Panc1 (cell line): Measurements from ENCODE around the gene TTC34. TPM values are rescaled to one million over a fixed set of nuclear protein-coding genes. Genes with fewer than 3 reads are reported as not detected.
"Not testable (repeated sequence)": the region's sequence is repeated elsewhere in the genome, so short reads cannot be mapped to it uniquely, and the experiment has no call there.

ENCODE experiments used
- ATAC-seq: fragments of 200-7000 bp; cut with Tn5 transposase; 2 replicates; pipeline ENCODE4 v1.9.1; 2020; ENCODE audit warnings: mild to moderate bottlenecking, moderate library complexity
- BruUV-seq: library from RNA; stranded (reverse); fragments of 400-500 nt; replicated peaks from 2 replicates; lab custom pipeline; 2021; lab: Mats Ljungman, UMichigan
- CTCF ChIA-PET: fragments of 300-600 bp; sonication (Branson Sonifier 250); formaldehyde crosslinking; loops from one replicate; lab custom pipeline; 2022; ENCODE audit warnings: antibody characterized with exemption; lab: Charles Lee
- POLR2A ChIA-PET: fragments of 300-600 bp; sonication (Branson Sonifier 250); formaldehyde crosslinking; loops from one replicate; lab custom pipeline; 2022; ENCODE audit warnings: antibody characterized with exemption; lab: Charles Lee
- DNase-seq: peaks from one replicate; pipeline ENCODE4 v3.0.0-alpha.2; 2010; ENCODE audit warnings: low read depth, low spot score
- H3K27ac ChIP-seq: 2 replicates; pipeline ENCODE4 v1.5.1; 2011; ENCODE audit warnings: mild to moderate bottlenecking, low read length, inconsistent platforms
- H3K27me3 ChIP-seq: fragments of 200-500 bp; sonication (Bioruptor generic); 2 replicates; pipeline ENCODE4 v1.6.0; 2014; ENCODE audit warnings: low read length, inconsistent platforms; ENCODE audit not compliant: control insufficient read depth, insufficient read depth
- H3K36me3 ChIP-seq: fragments of 200-500 bp; sonication (Bioruptor generic); 2 replicates; pipeline ENCODE4 v1.5.1; 2014; ENCODE audit warnings: inconsistent platforms, mild to moderate bottlenecking, low read length, moderate library complexity; ENCODE audit not compliant: control insufficient read depth, insufficient read depth
- H3K4me1 ChIP-seq: 2 replicates; pipeline ENCODE4 v1.5.1; 2011; ENCODE audit warnings: inconsistent platforms, mild to moderate bottlenecking, low read length, moderate library complexity; ENCODE audit not compliant: control insufficient read depth, insufficient read depth
- H3K4me3 ChIP-seq, 2 experiments: 2 replicates each; pipeline ENCODE4 v1.5.1; 2011 to 2012; ENCODE audit warnings: low read depth in 2 of 2, low read length in 2 of 2, mild to moderate bottlenecking in 2 of 2, inconsistent platforms in 1 of 2, moderate library complexity in 1 of 2
- H3K9me3 ChIP-seq: fragments of 200-500 bp; sonication (Bioruptor generic); 2 replicates; pipeline ENCODE4 v1.5.1; 2014; ENCODE audit warnings: low read depth, mild to moderate bottlenecking, inconsistent platforms, low read length, moderate library complexity; ENCODE audit not compliant: control insufficient read depth, insufficient read depth
- in situ Hi-C: cut with HindIII; loops from 2 replicates; pipeline ENCODE4 v1.10.0; 2016; ENCODE audit warnings: low sequenced_read_pairs, low pct_unique_long_range_greater_than_20kb
- intact Hi-C: fragments of 100-400 bp; cut with micrococcal nuclease; formaldehyde crosslinking; loops from one replicate; pipeline ENCODE4 v1.10.0; 2022; ENCODE audit not compliant: unreplicated experiment
- total RNA-seq: library from RNA; stranded (reverse); gene quantifications from one replicate; pipeline ENCODE4 v1.2.1, GENCODE V29; 2021; ENCODE audit not compliant: unreplicated experiment

TTC34 gene
- total RNA-seq, 1 experiment from 2014 or later, result 1.5 TPM

DNA sequence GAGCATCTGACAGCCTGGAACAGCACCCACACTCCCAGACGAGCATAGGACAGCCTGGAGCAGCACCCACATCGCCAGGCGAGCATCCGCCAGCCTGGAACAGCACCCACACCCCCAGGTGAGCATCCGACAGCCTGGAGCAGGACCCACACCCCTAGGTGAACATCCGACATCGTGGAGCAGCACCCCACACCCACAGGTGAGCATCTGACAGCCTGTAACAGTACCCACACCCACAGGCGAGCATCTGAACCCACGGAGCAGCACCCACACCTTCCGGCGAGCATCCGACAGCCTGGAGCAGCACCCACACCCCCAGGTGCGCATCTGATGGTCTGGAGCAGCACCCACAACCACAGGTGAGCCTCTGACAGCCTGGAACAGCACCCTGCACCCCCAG lies 44.0 kb downstream of the TTC34 start:
- H3K9me3 ChIP-seq, POLR2A ChIA-PET, H3K27ac ChIP-seq, H3K4me1 ChIP-seq, in situ Hi-C loops, H3K36me3 ChIP-seq, DNase-seq, CTCF ChIA-PET, intact Hi-C loops, ATAC-seq, BruUV-seq, H3K27me3 ChIP-seq, H3K4me3 ChIP-seq: not testable (repeated sequence)

DNA sequence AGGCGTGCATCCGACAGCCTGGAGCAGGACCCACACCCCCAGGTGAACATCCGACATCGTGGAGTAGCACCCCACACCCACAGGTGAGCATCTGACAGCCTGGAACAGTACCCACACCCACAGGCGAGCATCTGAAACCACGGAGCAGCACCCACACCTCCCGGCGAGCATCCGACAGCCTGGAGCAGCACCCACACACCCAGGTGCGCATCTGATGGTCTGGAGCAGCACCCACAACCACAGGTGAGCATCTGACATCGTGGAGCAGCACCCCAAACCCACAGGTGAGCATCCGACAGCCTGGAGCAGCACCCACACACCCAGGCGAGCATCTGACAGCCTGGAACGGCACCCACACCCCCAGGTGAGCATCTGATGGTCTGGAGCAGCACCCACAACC lies 46.1 kb downstream of the TTC34 start:
- H3K4me3 ChIP-seq, CTCF ChIA-PET, H3K27ac ChIP-seq, H3K9me3 ChIP-seq, H3K4me1 ChIP-seq, in situ Hi-C loops, BruUV-seq, DNase-seq, H3K36me3 ChIP-seq, intact Hi-C loops, POLR2A ChIA-PET, H3K27me3 ChIP-seq, ATAC-seq: not testable (repeated sequence)

DNA sequence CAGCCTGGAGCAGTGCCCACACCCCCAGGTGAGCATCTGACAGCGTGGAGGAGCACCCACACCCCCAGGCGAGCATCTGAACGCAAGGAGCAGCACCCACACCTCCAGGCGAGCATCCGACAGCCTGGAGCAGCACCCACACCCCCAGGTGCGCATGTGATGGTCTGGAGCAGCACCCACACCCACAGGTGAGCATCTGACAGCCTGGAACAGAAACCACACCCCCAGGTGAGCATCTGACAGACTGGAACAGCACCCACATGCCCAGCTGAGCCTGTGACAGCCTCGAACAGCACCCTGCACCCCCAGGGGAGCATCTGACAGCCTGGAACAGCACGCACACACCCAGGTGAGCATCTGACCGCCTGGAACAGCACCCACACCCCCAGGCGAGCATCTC lies 46.9 kb downstream of the TTC34 start:
- BruUV-seq, H3K4me1 ChIP-seq, H3K27me3 ChIP-seq, CTCF ChIA-PET, H3K36me3 ChIP-seq, intact Hi-C loops, in situ Hi-C loops, ATAC-seq, H3K27ac ChIP-seq, DNase-seq, H3K4me3 ChIP-seq, POLR2A ChIA-PET, H3K9me3 ChIP-seq: not testable (repeated sequence)

DNA sequence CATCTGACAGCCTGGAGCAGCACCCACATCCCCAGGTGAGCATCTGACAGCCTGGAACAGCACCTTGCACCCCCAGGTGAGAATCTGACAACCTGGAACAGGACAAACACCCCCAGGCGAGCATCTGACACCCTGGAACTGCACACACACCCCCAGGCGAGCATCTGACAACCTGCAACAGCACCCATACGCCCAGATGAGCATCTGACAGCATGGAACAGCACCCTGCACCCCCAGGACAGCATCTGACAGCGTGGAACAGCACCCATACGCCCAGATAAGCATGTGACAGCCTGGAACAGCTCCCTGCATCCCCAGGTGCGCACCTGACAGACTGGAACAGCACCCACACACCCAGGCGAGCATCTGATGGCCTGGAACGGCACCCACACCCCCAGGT lies 49.0 kb downstream of the TTC34 start:
- in situ Hi-C loops, intact Hi-C loops, BruUV-seq: not testable (repeated sequence)

DNA sequence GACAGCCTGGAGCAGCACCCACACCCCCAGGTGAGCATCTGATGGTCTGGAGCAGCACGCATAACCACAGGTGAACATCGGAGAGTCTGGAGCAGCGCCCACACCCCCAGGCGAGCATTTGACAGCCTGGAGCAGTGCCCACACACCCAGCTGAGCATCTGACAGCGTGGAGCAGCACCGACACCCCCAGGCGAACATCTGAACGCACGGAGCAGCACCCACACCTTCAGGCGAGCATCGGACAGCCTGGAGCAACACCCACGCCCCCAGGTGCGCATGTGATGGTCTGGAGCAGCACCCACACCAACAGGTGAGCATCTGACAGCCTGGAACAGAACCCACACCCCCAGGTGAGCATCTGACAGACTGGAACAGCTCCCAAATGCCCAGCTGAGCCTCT lies 49.6 kb downstream of the TTC34 start:
- in situ Hi-C loops, BruUV-seq, H3K27me3 ChIP-seq, H3K27ac ChIP-seq, ATAC-seq, H3K4me1 ChIP-seq, H3K36me3 ChIP-seq, POLR2A ChIA-PET, intact Hi-C loops, DNase-seq, H3K9me3 ChIP-seq, H3K4me3 ChIP-seq, CTCF ChIA-PET: not testable (repeated sequence)

More for the DNA sequence above, 49.0 kb downstream of the TTC34 start:
- H3K36me3 ChIP-seq, H3K9me3 ChIP-seq, ATAC-seq, POLR2A ChIA-PET, H3K4me3 ChIP-seq, H3K4me1 ChIP-seq, DNase-seq, H3K27ac ChIP-seq, H3K27me3 ChIP-seq, CTCF ChIA-PET: not testable (repeated sequence)

DNA sequence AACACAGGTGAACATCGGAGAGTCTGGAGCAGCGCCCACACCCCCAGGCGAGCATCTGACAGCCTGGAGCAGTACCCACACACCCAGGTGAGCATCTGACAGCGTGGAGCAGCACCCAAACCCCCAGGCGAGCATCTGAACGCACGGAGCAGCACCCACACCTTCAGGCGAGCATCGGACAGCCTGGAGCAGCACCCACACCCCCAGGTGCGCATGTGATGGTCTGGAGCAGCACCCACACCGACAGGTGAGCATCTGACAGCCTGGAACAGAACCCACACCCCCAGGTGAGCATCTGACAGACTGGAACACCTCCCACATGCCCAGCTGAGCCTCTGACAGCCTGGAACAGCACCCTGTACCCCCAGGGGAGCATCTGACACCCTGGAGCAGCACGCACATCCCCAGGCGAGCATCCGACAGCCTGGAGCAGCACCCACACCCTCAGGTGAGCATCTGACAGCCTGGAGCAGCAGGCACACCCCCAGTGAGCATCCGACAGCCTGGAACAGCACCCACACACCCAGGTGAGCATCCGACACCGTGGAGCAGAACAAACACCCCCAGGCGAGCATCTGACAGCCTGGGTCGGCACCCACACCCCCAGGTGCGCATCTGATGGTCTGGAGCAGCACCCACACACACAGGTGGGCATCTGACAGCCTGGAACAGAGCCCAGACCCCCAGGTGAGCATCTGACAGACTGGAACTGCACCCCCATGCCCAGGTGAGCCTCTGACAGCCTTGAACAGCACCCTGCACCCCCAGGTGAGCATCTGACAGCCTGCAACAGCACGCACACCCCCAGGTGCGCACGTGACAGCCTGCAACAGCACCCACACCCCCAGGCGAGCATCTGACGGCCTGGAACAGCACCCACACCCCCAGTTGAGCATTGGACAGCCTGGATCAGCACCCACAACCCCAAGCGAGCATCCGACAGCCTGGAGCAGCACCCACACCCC lies 50.4 kb downstream of the TTC34 start:
- POLR2A ChIA-PET, H3K27ac ChIP-seq, H3K4me1 ChIP-seq, H3K9me3 ChIP-seq, H3K27me3 ChIP-seq, DNase-seq, BruUV-seq, CTCF ChIA-PET, in situ Hi-C loops, H3K36me3 ChIP-seq, ATAC-seq, intact Hi-C loops, H3K4me3 ChIP-seq: not testable (repeated sequence)

DNA sequence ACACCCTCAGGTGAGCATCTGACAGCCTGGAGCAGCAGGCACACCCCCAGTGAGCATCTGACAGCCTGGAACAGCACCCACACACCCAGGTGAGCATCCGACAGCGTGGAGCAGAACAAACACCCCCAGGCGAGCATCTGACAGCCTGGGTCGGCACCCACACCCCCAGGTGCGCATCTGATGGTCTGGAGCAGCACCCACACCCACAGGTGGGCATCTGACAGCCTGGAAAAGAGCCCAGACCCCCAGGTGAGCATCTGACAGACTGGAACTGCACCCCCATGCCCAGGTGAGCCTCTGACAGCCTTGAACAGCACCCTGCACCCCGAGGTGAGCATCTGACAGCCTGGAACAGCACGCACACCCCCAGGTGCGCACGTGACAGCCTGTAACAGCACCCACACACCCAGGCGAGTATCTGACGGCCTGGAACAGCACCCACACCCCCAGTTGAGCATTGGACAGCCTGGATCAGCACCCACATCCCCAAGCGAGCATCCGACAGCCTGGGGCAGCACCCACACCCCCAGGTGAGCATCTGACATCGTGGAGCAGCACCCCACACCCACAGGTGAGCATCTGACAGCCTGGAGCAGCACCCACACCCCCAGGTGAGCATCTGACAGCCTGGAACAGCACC lies 51.3 kb downstream of the TTC34 start:
- intact Hi-C loops, H3K36me3 ChIP-seq, H3K27me3 ChIP-seq, H3K4me1 ChIP-seq, ATAC-seq, in situ Hi-C loops, H3K4me3 ChIP-seq, H3K27ac ChIP-seq, POLR2A ChIA-PET, H3K9me3 ChIP-seq, CTCF ChIA-PET, BruUV-seq, DNase-seq: not testable (repeated sequence)
